Common myeloid progenitor, CD34-positive (primary cell): ENCODE results near the gene MED1.
A peak's percentile ranks its signal among the peaks of the same experiment; 100 is the strongest.

Experiments used
- CTCF ChIA-PET: fragments of 350-600 bp; sonication (Branson Sonifier 250); formaldehyde crosslinking; loops from one replicate; lab custom pipeline; 2021; ENCODE audit warnings: antibody characterized with exemption; lab: Charles Lee
- POLR2A ChIA-PET: fragments of 350-600 bp; sonication (Branson Sonifier 250); formaldehyde crosslinking; loops from one replicate; lab custom pipeline; 2021; ENCODE audit warnings: antibody characterized with exemption; lab: Charles Lee
- DNase-seq, 3 donors: peaks; one replicate each; pipeline versions ENCODE4 v3.0.0 to v3.0.0-alpha.2; 2013
- H3K27ac ChIP-seq, 2 experiments: 1 replicate in 1 of 2; 2 replicates in 1 of 2; pipeline ENCODE4 v1.7.0; 2013; ENCODE audit warnings: inconsistent platforms in 2 of 2, low read length in 2 of 2, mild to moderate bottlenecking in 2 of 2, low read depth in 1 of 2, moderate library complexity in 1 of 2; ENCODE audit not compliant: severe bottlenecking in 2 of 2, insufficient read depth in 1 of 2, poor library complexity in 1 of 2
- H3K27me3 ChIP-seq, 5 experiments: replicated peaks in 2 of 5; 1 replicate in 3 of 5; 2 replicates in 2 of 5; pipeline versions ENCODE4 v1.6.1 to v1.7.0; 2013; ENCODE audit warnings: low read length in 4 of 5, mild to moderate bottlenecking in 2 of 5, moderate library complexity in 2 of 5, inconsistent platforms in 1 of 5; ENCODE audit not compliant: insufficient read depth in 5 of 5, control insufficient read depth in 4 of 5
- H3K36me3 ChIP-seq, 4 experiments: 1 replicate in 2 of 4; 2 replicates in 2 of 4; pipeline versions ENCODE4 v1.6.1 to v1.7.0; 2013; ENCODE audit warnings: low read length in 3 of 4, control low read depth in 1 of 4, mild to moderate bottlenecking in 1 of 4; ENCODE audit not compliant: control insufficient read depth in 4 of 4, insufficient read depth in 4 of 4
- H3K4me1 ChIP-seq, 4 experiments: 1 replicate in 3 of 4; 2 replicates in 1 of 4; pipeline versions ENCODE4 v1.6.1 to v1.7.1; 2013; ENCODE audit warnings: low read length in 3 of 4, mild to moderate bottlenecking in 3 of 4, control low read depth in 1 of 4, inconsistent platforms in 1 of 4, moderate library complexity in 1 of 4; ENCODE audit not compliant: control insufficient read depth in 4 of 4, insufficient read depth in 4 of 4; ENCODE audit errors: control extremely low read depth in 1 of 4
- H3K4me3 ChIP-seq, 7 experiments: 1 replicate in 4 of 7; 2 replicates in 3 of 7; pipeline versions ENCODE4 v1.5.1 to v1.7.0; 2013; ENCODE audit warnings: mild to moderate bottlenecking in 7 of 7, low read length in 6 of 7, moderate library complexity in 6 of 7, inconsistent platforms in 2 of 7, low read depth in 2 of 7, control low read depth in 1 of 7; ENCODE audit not compliant: insufficient read depth in 4 of 7, control insufficient read depth in 1 of 7; ENCODE audit errors: extremely low read depth in 1 of 7
- H3K9me3 ChIP-seq, 5 experiments: 1 replicate in 4 of 5; 2 replicates in 1 of 5; pipeline versions ENCODE4 v1.6.1 to v1.7.1; 2013; ENCODE audit warnings: low read length in 4 of 5, mild to moderate bottlenecking in 2 of 5, inconsistent platforms in 1 of 5, low read depth in 1 of 5, moderate library complexity in 1 of 5; ENCODE audit not compliant: control insufficient read depth in 4 of 5, insufficient read depth in 2 of 5; ENCODE audit errors: control extremely low read depth in 1 of 5
- WGBS: methylation state at CpG from one replicate; pipeline ENCODE4 v1.1.5; 2013; ENCODE audit not compliant: insufficient coverage; 5-methylcytosine and 5-hydroxymethylcytosine counted together

The MED1 gene

DNA sequence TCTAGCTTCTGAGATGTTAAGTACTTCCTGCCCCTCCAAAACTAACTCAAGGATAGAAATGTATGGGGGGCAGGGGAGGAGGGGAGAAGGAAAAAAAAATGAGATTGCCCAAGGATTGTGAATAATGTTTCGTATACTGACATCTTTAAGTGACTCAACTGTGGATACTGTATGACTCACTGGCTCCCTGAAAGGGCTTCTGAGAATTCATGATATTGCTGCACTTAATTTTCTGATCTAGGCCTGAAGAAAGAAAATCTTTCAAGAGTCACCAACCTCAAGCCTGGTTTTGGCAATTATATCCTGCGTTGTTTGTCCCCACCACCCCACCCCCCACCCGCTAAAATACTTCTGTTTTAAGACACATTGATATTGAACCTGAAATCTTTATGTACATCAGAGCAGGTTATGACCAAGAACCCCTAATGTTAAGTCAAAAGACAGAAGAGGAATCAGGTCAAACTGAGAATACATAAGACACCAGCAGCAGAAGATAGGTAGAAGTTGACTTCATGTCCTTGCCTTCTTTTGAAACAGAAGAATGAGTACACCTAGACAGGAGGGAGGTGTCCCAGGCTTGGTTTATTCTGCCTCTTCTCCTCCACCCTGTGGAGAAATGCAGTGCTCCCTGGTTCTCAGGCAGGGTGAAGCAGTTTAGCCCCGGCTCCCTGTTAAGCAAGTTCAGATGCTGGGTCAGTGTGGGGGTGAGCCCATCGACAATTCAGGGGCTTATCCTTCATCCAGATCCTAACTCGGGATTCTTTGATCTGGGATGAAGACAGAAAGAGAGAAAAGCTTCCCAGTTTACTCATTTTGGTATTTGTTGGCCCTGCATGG, 46.3 kb downstream of the MED1 start:
- ChIA-PET CTCF (no interaction called here), POLR2A (no interaction called here)
- WGBS = 94% methylated on average over 5 of the region's 6 CpGs
- Histone ChIP-seq H3K27ac (no peak overlapping the region), H3K9me3 (no peaks in the 10 kb centered on the region), H3K27me3 (no peaks in the 10 kb centered on the region), H3K4me3 (no peak overlapping the region), H3K36me3 (peaks cover 19 to 47% (median 32%) of the 10 kb centered on the region in 4 experiments), H3K4me1 (peaks cover 6 to 13% (median 11%) of the 10 kb centered on the region in 4 experiments)
- peak in 2 of 3 donors; percentile 10 to 17 for DNase-seq

- Histone ChIP-seq H3K27me3 (no peaks in the 10 kb centered on the region), H3K4me1 (peaks cover 6 to 19% (median 12%) of the 10 kb centered on the region in 4 experiments), H3K27ac (no peak overlapping the region), H3K4me3 (peak overlapping the region in 4 of 7 experiments; percentile 86 to 98 (median 91)), H3K36me3 (peaks cover 5 to 30% (median 18%) of the 10 kb centered on the region in 4 experiments), H3K9me3 (no peaks in the 10 kb centered on the region)
- no peak for DNase-seq
- CTCF ChIA-PET = no interaction called here
- WGBS = 88% methylated on average over 16 of the region's 22 CpGs
- POLR2A ChIA-PET = no interaction called here
These were observed 48.0 kb downstream of the MED1 start for GRCh38 chr17:39402890-39403605.

- Histone ChIP-seq H3K27ac (peak overlapping the region in 1 of 2 experiments; percentile 93), H3K4me3 (peak overlapping the region; percentile 86 to 98 (median 90)), H3K27me3 (no peaks in the 10 kb centered on the region), H3K4me1 (peaks cover 6 to 19% (median 12%) of the 10 kb centered on the region in 4 experiments), H3K9me3 (no peaks in the 10 kb centered on the region), H3K36me3 (peaks cover 2 to 23% (median 13%) of the 10 kb centered on the region in 4 experiments)
- ChIA-PET POLR2A (interaction anchor here (0.6 kb wide), 1 partner anchor 51 kb away, joined by 3 read pairs; no protein-coding TSS in a partner anchor), CTCF (interaction anchor here (0.5 kb wide), 1 partner anchor 9 kb away, joined by 3 read pairs; no protein-coding TSS in a partner anchor)
- DNase-seq = peak; percentile 86 to 88 (median 87)
- WGBS = 0% methylated on average over 35 of the region's 53 CpGs
These were observed 48.7 kb downstream of the MED1 start for GRCh38 chr17:39402244-39402889.

DNA sequence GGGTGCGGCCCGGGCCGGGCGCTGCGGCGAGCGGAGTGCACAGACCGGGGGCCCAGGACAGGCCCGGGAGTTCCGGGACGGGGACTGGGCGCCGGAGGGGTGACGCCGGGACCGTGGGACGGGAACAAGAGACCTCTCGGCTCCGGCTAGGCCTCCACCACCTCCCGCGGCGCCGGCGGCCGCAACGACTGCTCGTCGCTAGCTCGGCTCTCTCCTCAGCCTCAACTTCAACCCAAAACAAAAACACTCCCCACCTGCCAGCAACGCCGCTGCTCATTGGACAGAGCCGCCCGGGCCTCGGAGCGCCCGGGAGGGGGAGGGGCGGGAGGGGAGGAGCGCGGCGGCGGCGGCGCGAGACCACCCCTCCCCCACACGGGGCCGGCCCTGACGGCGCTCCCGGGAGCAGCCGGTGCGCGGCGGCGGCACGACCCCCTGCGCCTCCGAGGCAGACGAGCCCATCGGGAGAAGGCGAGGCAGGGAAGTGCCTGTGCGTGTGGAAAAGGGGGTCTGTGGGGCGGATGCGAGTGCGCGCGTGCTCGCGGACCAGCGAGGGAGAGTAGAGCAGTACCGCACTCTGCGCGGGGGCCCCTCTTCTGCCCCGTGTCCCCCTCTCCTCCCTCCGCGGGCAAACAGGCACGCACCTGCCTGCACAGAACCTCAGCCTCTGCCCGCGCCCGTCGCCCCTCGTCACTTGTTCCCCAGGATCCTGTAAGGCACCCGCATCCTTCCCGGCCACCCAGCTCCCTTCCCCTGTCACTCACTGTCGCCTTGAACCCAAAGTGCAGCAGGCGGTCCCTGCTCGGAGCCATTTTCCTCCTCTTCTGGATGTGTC, 49.4 kb downstream of the MED1 start, which contains the start of gene FBXL20:
Gene FBXL20, minus strand, starts transcription at position 215 of the 832 bp plus-strand sequence. CDS start 224 bp downstream, outside the sequence.
- Histone ChIP-seq H3K4me3 (peak within 1 kb of the TSS; percentile 86 to 98 (median 90)), H3K27ac (peak within 1 kb of the TSS; percentile 78 to 93), H3K27me3 (no peaks in the 10 kb centered on the region), H3K9me3 (no peaks in the 10 kb centered on the region), H3K4me1 (peaks cover 6 to 19% (median 12%) of the 10 kb centered on the region in 4 experiments), H3K36me3 (peaks cover 2 to 17% (median 9%) of the 10 kb centered on the region in 4 experiments)
- 0% methylated on average over 30 of the region's 86 CpGs for WGBS
- ChIA-PET CTCF (interaction anchor here (0.7 kb wide), 1 partner anchor 8 kb away, joined by 3 read pairs; no protein-coding TSS in a partner anchor), POLR2A (interaction anchor here (0.6 kb wide), 2 partner anchors 52 to 167 kb away, joined by 3 to 4 read pairs; no protein-coding TSS in a partner anchor)
- peak; percentile 90 to 95 (median 95) for DNase-seq

- Histone ChIP-seq H3K27ac (peak overlapping the region; percentile 78 to 93), H3K9me3 (no peaks in the 10 kb centered on the region), H3K4me3 (peak overlapping the region; percentile 86 to 98 (median 90)), H3K27me3 (no peaks in the 10 kb centered on the region), H3K4me1 (peaks cover 6 to 19% (median 12%) of the 10 kb centered on the region in 4 experiments), H3K36me3 (peaks cover 0 to 9% (median 3%) of the 10 kb centered on the region in 4 experiments)
- peak in 2 of 3 donors; percentile 18 to 40 for DNase-seq
- ChIA-PET CTCF (interaction anchor here (0.7 to 1.3 kb wide), 3 partner anchors 9 to 130 kb away, joined by 3 read pairs; no protein-coding TSS in a partner anchor), POLR2A (interaction anchor here (0.6 kb wide), 1 partner anchor 166 kb away, joined by 4 read pairs; no protein-coding TSS in a partner anchor)
- WGBS = 1% methylated on average over 25 of the region's 46 CpGs
These were observed 50.3 kb downstream of the MED1 start for GRCh38 chr17:39400547-39401411.
